GM19023 (cell line): ENCODE data around the gene ADORA2A.

Experiments used
- ATAC-seq: cut with Tn5 transposase; IDR thresholded peaks from one replicate; pipeline ENCODE4 v1.9.1; 2021; ENCODE audit warnings: mild to moderate bottlenecking, moderate library complexity; ENCODE audit not compliant: unreplicated experiment

Gene ADORA2A

DNA sequence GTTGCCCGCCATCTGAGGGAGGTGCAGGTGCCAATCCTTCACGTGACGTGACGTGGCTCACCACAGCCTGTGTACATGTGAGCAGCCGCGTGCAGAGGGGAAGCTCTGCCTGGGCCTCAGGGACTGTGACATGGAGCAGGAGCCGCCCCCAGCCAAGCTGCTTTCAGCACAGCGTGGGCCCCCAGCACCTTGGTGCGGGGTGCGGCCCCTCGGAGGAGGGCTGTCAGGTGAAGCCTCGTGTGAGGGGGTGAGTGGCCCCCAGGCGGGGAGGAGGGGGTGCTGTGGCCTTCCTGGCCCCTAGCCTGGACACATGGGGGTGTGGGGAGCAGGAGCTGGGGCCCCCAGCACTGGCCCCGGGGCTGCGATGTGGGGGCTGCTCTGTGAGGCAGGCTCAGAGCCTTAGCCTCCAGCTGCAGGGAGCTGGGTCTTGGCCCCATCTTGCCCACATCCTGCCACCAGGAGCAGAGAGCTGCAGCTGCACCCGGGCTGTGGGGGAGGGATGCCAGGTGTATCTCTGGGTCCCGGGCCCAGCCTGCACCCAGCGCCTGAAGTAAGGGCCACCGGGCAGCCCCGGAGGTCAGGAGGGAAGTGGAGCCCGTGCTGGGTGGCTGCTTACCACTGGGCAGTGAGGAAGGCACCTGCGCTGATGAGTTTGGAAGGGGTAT is at the start of gene ADORA2A:
Gene ADORA2A (plus strand): TSS at position 100 of the 665 bp plus-strand sequence. CDS start 5,806 bp downstream, outside the sequence.
- peak; percentile 53 for ATAC-seq

DNA sequence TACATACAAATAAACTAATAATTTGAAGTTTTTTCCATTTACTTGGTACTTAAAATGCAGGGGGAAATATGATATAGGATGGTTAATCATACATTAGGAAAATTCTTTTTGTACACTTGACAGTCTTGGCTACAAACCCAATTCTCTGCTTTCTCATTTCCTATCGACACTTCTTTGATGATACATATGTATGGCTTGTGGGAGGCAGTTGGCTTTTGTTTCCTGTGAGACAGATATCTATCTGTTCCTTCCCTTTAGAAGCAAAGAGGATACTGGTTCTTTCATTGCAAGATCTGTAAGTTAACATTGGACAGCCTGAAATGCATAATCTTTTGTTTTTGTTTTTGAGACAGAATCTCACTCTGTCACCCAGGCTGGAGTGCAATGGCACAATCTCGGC is 47.9 kb upstream of the ADORA2A start:
- no peak for ATAC-seq

DNA sequence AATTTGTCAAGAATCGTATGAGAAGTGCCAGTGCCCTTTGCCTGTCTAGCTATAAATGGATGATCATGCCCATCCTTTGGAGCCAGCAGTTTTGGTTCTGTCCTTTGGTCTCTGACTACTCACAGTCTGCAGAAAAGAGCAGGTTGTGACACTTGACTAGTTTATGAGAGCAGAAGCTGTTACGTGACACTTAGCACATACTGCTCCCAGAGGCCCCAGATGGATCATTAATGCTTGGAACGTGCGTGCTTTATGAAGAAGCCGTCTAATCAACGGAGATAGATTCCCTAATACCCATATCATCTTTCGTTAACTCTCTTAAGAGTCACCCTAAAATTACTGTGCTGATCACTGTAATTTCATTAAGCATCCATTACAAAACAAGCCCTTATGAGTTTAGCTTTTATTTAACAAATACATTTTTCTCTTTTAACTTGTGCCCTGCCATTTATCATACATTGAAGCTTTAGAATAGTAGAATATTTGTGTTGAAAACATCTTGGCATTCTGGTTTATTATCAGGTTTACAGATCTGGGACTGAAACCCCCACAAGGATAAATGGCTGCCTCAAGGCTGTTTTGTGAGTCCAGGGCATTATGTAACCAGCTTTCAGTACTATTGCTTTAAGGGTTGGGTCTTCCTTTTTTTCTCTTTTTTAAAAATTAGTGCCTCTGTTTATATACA is 47.0 kb upstream of the ADORA2A start:
- ATAC-seq = no peak

DNA sequence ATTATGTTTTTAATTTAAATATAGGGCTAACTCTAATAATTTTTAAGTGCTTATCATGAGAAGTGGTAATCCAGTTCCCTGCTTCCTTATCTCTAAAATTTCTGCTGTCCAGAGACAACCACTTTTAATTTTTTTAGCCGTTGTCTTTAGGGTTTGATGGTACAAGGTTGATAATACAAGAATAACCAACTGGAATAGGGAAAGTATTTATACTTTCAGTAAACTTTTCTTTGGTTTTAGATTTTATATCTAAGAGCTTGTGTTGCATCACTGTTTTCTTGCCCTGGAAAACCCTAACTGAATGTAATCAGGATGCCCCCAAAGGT is 46.5 kb upstream of the ADORA2A start:
- ATAC-seq = no peak

DNA sequence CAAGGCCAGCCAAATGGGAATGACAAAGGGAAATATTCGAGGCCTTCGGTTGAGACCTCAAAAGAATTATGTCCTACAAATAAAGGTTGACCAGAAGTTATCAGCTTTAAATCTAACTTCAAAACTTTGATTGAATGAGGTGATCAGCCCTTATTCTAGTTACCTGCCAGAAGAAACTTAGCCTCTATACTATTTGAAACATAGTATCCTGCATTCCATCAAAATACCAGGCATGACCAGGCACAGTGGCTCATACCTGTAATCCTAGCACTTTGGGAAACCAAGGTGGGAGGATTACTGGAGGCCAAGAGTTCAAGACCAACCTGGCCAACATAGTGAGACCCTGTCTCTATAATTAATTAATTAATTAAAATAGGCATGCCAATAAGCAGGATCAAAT is 44.3 kb upstream of the ADORA2A start:
- ATAC-seq = no peak

DNA sequence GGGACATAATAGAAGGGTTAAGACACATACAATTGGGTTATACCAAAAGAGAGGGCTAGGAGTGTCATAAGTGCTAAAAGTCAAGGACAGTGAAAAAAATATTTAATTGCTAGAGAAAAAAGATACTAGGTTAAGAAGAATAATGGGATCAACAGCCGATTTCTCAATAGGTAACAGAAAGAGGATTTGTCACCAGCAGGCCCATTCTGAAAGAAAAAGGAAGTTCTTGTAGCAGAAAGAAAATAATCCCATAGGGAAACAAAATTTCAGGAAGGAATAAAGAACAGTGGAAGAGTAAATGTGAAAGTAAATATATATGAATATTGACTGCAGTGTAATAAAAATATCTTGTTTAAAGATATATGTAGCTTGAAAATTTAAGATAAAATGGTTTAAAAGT is 43.3 kb upstream of the ADORA2A start:
- ATAC-seq = no peak

DNA sequence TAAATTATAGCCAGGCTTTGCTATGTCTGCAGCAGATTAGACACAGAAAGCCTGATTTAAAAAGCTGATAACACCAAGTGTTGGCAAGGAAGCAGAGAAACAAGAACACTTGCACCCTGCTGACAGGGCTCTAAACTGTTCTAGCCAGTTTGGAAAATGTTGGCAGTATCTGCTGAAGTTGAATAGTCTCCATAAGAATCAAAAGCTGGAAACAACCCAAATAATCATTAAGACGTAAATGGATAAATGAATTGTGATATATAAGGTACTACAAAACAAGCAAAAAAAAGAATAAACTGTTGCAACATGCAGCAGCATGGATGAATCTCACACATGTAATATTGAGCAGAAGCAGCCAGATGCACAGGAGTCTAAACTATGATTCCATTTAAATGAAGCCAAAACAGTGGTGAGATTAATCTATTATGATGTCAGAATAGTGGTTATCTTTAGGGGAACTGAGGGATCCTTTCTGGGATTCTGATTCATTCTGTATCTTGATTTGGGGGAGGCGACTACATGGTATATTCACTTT is 40.4 kb upstream of the ADORA2A start:
- ATAC-seq = no peak

DNA sequence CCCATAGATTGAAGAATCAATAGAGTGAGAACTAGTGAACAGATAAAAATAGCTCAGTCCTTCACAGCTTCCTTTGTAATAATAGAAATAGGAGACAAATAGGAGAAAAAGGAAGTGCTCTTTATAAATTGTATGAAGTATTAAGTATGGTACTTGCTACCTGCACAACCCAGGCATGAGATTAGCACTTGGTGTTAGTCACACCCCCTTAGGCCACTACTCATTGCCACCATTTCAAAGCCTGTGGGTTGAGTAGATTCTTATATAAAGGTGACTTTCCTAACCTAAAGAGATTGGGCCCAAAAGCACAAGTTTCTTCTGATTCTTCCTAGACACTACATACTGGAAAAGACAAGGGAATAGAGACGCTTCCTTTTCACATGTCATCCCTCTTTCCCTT is 37.7 kb upstream of the ADORA2A start:
- no peak for ATAC-seq

DNA sequence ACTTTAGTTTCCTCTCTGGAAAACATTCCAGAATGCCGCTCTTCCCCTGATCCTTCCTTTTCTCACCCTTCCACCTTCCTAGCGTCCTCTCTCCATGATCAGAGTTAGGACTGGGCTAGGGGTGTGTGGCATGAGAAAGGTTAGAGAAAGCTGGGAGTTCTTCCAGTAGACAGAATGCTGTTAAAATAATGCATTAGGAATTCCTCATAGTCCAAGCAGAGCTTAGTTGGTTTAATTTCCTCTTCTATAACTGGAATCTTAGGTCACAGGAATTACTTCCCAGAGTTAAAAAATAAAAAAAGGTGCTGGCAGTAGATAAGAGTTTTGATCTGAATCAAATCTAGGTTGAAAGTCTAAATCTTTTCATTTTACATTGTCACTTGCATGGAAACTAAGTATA is 37.2 kb upstream of the ADORA2A start:
- no peak for ATAC-seq

DNA sequence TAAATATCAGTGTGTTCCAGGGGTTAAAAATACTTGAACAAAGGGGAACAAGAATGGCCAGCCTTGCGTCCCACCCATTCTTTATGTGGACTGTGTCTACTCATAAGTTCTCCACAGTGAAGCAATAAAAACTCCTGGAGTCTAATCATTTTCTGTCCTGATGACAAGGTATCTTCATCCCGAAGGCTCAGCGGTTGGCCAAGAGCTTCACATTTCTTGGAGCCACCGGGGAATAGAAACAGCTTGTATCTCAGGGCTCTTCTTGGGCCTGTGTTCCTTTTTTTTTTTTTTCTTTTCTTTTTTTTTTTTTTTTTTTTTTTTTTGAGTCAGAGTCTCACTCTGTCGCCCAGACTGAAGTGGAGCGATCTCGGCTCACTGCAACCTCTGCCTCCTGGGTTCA is 36.8 kb upstream of the ADORA2A start:
- ATAC-seq = no peak

DNA sequence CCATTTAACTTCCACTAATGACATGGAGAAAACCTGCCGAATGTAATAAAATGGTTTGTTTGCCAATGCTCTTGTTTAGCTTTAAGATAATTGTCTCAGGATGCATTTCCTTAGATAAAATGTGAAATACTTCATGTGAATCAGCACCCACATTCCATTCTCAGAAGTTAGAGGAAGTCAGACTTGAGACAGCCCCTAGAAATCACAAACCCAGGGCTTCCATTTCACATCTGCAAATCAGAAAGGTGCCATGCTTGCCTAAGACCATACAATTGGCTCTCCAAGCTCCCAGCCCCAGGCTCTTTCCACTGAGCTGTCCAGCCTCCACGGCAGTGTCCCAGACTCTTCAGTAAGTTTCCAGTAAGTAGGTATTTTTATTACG is 35.6 kb upstream of the ADORA2A start:
- ATAC-seq = no peak

DNA sequence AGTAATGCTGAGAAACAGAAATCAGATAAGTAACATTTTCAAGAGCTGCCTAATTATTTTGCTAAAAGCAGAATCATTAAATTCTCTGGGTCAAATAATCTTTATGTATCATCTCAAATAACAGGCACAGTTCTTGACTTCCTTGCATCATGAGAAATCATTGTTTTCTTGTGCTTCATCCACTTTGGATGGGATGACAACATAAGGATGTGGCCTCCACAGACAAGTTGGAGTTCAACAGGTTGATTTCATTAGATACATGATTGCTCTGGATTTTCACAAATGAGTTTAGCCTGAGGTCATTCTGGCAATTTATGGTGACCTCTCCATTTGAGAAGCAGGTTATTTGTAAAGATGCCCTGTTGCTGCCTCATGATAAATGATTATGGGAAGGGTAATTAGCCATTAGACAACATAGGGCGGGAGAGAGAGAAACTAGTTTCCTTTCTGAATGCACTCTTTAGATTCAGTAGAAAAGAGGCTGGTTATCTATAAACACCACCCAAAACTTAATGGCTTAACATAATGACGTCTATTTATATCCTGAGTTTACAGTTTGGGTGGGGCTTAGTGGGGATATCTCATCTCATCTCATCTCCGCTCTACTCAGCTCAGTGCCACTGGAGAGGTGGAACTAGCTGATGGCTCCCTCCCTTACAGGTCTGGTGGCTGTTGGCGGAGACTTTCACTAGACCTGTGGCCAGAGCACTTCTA is 35.0 kb upstream of the ADORA2A start:
- ATAC-seq = no peak

DNA sequence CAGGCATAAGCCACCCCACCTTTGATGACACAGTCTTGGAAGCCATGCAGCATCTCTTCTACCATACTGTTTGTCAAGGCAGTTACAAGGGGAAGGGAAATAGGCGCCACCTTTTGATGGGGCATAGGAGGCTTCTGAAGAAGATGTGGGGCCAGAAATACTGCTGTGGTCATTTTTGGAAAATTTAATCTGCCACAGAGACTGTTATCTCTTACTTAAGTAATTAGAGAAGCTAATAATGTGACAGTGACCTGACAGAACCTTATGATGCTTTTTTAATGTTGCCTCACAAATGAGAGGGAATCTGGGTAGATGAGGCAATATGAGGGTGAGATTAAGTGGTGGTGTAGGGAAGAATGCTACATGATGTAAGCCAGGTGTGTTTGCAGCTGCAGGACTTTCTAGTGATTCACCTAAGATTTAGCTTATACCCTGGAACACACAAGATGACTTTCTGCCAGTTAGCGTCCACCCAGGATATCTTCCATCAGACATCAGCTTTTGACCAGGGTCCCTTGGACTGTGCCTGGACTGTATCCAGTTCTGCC is 34.3 kb upstream of the ADORA2A start:
- ATAC-seq = no peak

DNA sequence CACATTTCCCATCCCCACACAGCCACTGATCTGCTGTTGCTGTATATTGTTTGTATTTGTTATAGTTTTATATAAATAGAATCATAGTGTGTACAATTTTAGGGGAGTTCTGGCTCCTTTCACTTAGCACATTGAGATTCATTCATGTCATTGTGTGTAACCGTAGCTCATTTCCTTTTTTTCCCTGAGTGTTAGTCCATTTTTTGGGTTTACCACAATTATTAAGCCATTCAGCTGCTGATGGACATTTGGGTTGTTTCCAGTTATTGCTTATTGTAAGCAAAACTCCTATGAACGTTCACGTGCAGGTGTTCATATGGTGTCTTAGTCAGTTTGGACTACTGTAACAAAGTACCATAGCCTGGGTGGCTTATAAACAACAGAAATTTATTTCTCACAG is 33.6 kb upstream of the ADORA2A start:
- no peak for ATAC-seq

DNA sequence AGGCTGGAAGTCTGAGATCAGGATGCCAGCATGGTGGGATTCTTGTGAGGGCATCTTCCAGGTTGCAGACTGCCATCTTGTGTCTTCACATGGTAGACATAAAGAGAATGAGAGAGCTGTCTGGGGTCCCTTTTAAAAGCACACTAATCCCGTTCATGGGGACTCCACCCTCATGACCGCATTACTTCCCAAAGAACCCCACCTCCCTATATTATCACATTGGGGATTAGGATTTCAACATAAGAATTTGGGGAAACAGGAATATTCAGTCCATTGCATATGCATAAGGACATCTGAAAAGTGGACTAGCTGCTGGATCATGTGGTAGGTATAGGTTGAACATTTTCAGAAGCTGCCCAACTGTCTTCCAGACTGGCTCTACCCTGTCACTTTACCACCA is 33.1 kb upstream of the ADORA2A start:
- no peak for ATAC-seq

DNA sequence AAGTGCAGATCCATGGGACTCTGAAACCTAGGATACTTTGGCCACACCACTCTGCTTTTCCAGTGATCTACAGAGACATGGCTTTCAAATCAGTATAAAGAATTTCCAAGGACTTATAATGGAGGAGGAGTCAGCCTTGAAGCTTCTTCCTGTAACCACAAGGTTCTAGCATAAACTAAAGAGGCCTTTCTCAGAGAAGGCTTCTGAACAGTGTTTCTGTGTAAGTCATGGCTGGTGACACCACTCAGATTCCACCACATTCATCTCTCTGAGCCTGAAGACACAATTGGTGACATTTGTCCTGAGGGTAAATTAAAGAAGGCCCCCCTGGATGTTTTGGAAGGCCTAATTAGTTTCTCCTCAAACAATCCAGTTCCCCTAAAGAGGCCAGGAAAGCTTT is 29.0 kb upstream of the ADORA2A start:
- no peak for ATAC-seq

DNA sequence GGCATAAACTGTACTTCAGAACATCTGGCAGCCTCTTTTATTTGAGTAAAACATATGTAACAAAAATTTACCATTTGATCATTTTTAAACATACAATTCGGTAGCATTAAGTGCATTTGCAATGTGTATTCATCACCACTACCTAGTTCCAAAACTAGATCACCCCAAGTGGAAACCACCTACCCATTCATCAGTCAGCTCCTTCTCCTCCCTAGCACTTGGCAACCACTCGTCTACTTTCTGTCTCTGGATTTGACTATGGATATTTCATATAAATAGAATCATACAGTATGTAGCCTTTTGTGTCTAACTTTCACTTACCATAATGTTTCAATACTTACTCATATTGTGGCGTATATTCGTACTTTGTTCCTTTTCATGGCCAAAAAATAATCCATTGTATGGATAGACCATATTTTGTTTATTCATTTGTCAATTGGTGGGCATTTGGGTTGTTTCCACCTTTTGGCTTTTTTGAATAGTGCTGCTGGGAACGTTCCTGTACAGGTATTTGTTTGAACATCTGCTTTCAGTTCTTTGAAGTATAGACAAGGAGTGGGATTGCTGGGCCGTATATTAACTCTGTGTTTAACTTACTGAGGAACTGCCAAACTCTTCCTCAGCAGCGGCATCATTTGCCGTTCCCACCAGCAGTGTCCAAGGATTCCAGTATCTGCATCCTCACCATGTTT is 27.2 kb upstream of the ADORA2A start:
- no peak for ATAC-seq

DNA sequence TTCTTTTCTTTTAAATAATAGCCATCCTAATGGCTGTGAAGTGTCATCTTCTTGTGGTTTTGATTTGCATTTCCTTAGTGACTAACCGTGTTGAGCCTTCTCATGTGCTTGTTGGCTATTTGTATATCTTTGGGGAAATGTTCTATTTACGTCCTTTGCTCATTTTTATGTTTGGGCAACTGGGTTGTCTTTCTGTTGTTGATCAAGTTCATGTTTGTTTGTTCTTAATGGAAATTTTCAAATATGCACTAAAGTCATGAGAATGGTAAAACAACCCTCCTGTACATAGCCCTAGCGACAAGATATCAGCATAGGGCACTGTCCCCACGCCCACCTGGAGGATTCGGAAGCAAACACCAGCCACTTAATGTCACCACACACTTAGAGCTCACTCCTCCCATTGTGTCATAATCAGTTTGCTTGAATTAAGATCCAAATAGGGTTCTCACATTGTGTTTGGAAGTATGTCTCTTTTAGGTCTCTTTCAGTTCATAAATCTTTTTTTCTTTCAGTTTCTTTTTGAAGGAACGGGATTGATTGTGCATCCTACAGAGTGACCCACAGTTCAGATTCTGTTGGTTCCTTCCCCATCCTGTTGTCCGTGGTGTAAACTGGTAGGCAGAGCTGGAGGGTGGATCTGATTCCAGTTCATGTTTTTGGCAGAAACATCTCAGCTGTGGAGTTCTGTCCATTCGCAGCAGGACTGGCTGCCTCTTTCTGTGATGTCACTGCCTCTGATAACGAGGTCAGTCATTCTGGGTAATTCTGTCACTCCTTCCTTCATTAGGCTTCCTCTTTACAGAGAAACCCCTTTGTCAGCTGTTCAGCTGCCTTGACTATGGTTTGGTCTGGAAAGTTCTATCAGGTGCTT is 26.4 kb upstream of the ADORA2A start:
- ATAC-seq = no peak

DNA sequence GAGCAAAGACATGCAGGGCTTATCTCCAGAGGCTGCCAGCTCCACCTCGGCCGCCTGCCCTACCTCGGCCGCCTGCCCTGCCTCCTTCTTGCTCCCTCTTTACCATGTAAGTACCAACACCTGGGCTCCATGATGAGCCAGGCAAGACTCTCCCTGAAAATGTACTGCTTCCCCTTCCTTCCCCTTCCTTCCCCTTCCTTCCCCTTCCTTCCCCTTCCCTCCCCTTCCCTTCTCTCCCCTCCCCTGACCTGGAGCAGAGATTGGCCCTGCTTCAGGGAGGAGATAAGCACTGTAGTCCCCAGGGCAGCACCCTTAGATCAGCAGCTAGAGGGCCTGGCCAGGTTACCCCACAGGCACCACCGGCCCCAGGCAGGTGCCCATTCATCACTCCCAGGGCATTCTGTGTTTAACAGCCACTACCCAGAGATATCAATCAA is 25.4 kb upstream of the ADORA2A start:
- ATAC-seq = no peak
